ENCODE data around the gene ADH4.

- TF ChIP-seq, protein P1, sequence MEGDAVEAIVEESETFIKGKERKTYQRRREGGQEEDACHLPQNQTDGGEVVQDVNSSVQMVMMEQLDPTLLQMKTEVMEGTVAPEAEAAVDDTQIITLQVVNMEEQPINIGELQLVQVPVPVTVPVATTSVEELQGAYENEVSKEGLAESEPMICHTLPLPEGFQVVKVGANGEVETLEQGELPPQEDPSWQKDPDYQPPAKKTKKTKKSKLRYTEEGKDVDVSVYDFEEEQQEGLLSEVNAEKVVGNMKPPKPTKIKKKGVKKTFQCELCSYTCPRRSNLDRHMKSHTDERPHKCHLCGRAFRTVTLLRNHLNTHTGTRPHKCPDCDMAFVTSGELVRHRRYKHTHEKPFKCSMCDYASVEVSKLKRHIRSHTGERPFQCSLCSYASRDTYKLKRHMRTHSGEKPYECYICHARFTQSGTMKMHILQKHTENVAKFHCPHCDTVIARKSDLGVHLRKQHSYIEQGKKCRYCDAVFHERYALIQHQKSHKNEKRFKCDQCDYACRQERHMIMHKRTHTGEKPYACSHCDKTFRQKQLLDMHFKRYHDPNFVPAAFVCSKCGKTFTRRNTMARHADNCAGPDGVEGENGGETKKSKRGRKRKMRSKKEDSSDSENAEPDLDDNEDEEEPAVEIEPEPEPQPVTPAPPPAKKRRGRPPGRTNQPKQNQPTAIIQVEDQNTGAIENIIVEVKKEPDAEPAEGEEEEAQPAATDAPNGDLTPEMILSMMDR (IDR thresholded peaks at IDR 0.05), result no peak
- TF ChIP-seq POLR2A (IDR thresholded peaks at IDR 0.05), result no peak
Observed at GRCh38 chr4:99090481-99091215, 53.4 kb downstream of the ADH4 start.
